K562 (cell line): Measurements from ENCODE around the gene PAFAH2. TPM values are rescaled to one million over a fixed set of nuclear protein-coding genes. Genes with fewer than 3 reads are reported as not detected.
A peak's percentile ranks its signal among the peaks of the same experiment; 100 is the strongest.

Source experiments
- ARID3A ChIP-seq: IDR thresholded peaks from 2 replicates; pipeline ENCODE4 v1.6.1; 2012; ENCODE audit warnings: low read depth, low read length, improper control_type of control experiment, borderline replicate concordance
- CBX2 ChIP-seq: fragments of 200-600 bp; sonication (generic); IDR thresholded peaks from one replicate; pipeline ENCODE4 v1.6.1; 2012; ENCODE audit warnings: mild to moderate bottlenecking, low read length, inconsistent platforms; ENCODE audit not compliant: insufficient read depth, poor library complexity, severe bottlenecking
- CTCFL ChIP-seq: IDR thresholded peaks from 2 replicates; pipeline ENCODE4 v1.6.1; 2011; ENCODE audit warnings: borderline replicate concordance, low read depth, mild to moderate bottlenecking, moderate library complexity, low read length; ENCODE audit not compliant: insufficient read depth, poor library complexity, severe bottlenecking
- E2F4 ChIP-seq: sonication (generic); formaldehyde crosslinking; IDR thresholded peaks from 2 replicates; pipeline ENCODE4 v1.8.0; 2022; ENCODE audit warnings: mild to moderate bottlenecking, low read depth, missing genetic modification reagents
- E4F1 ChIP-seq: fragments of 250-450 bp; sonication (Bioruptor Pico); IDR thresholded peaks from 2 replicates; pipeline ENCODE4 v1.5.0; 2021; ENCODE audit warnings: mild to moderate bottlenecking, borderline replicate concordance
- FOXM1 ChIP-seq, 2 experiments: fragments of 450-650 bp in 1 of 2; sonication (generic) in 1 of 2; formaldehyde crosslinking in 1 of 2; IDR thresholded peaks; 2 replicates each; pipeline versions ENCODE4 v1.6.1 to v1.9.0; 2017 to 2022; ENCODE audit warnings: low read depth in 2 of 2, mild to moderate bottlenecking in 2 of 2, missing genetic modification reagents in 1 of 2, moderate library complexity in 1 of 2
- FOXP1 ChIP-seq: sonication (generic); formaldehyde crosslinking; IDR thresholded peaks from 2 replicates; pipeline ENCODE4 v1.8.0; 2022; ENCODE audit warnings: mild to moderate bottlenecking, missing genetic modification reagents
- MCM2 ChIP-seq: fragments of 450-650 bp; IDR thresholded peaks from 2 replicates; pipeline ENCODE4 v1.6.1; 2017; ENCODE audit warnings: low read depth, mild to moderate bottlenecking
- MED1 ChIP-seq: sonication (generic); formaldehyde crosslinking; IDR thresholded peaks from 2 replicates; pipeline ENCODE4 v1.8.1; 2023; ENCODE audit warnings: missing genetic modification reagents, borderline replicate concordance
- NBN ChIP-seq: fragments of 450-650 bp; IDR thresholded peaks from 2 replicates; pipeline ENCODE4 v1.6.1; 2016; ENCODE audit warnings: low read depth, mild to moderate bottlenecking
- PATZ1 ChIP-seq: fragments of 250-450 bp; sonication (Bioruptor Pico); IDR thresholded peaks from 2 replicates; pipeline ENCODE4 v1.5.0; 2020; ENCODE audit warnings: mild to moderate bottlenecking, borderline replicate concordance
- TCF7 ChIP-seq: sonication (generic); IDR thresholded peaks from 2 replicates; pipeline ENCODE4 v1.6.1; 2016; ENCODE audit warnings: antibody characterized with exemption, borderline replicate concordance
- U2AF2 ChIP-seq: fragments of 200-400 bp; formaldehyde crosslinking; optimal IDR thresholded peaks from 2 replicates; pipeline ENCODE3; 2017; ENCODE audit warnings: low read depth, mild to moderate bottlenecking, low read length
- ZBTB17 ChIP-seq: fragments of 450-650 bp; formaldehyde crosslinking; IDR thresholded peaks from 2 replicates; pipeline ENCODE4 v1.4.0; 2020; ENCODE audit warnings: mild to moderate bottlenecking
- ZNF79 ChIP-seq: fragments of 250-450 bp; sonication (Bioruptor Pico); IDR thresholded peaks from 2 replicates; pipeline ENCODE4 v1.4.0; 2020; ENCODE audit warnings: low read depth, mild to moderate bottlenecking, moderate library complexity
- polyA plus RNA-seq, 8 experiments: library from polyadenylated mRNA; depleted of rRNA in 4 of 8; stranded (reverse) in 5 of 8; unstranded in 3 of 8; fragments of >200 nt; fragmentation: Nextera tagmentation in 2 of 8; fragmentation: Illumina TruSeq in 1 of 8; extraction: Ambion mirVana in 2 of 8; extraction: Trizol in 1 of 8; gene quantifications; 2 replicates each; pipeline versions ENCODE4 v1.2.1 to v1.2.3, GENCODE V29; 2011 to 2014; ENCODE audit warnings: inconsistent platforms in 1 of 8, missing spikeins in 1 of 8
- total RNA-seq, 7 experiments: library from RNA; depleted of rRNA in 6 of 7; stranded (reverse); fragments of >200 nt in 6 of 7; fragmentation: Illumina TruSeq in 2 of 7; extraction: Trizol in 2 of 7; gene quantifications; 2 replicates each; pipeline versions ENCODE4 v1.2.1 to v1.2.3, GENCODE V29; 2011 to 2021; ENCODE audit warnings: low replicate concordance in 1 of 7

Gene PAFAH2
- total and polyA plus RNA-seq, 9 of the 15 experiments (the other 6 are each of a cell fraction or from before 2014, with no cell fraction given) = 4.2 to 10.9 (median 6.8) TPM

- TF ChIP-seq TCF7 (no peak), NBN (no peak), ZNF79 (no peak), ZBTB17 (CRISPR knock-in tag) (no peak), ARID3A (no peak), U2AF2 (no peak), MCM2 (no peak), CBX2 (no peak), FOXP1 (CRISPR knock-in tag) (peak; percentile 54; the same call in 1 of the 2 replicates), MED1 (CRISPR knock-in tag) (no peak), E4F1 (CRISPR knock-in tag) (no peak), CTCFL (peak; percentile 56), FOXM1 (IDR thresholded peaks at IDR 0.05; ENCODE audit: low read depth) (no peak), FOXM1 (CRISPR knock-in tag; IDR thresholded peaks at IDR 0.05; ENCODE audit: low read depth) (no peak), E2F4 (CRISPR knock-in tag) (no peak), PATZ1 (no peak)
These were observed 38.3 kb upstream of the PAFAH2 start (continued) for GRCh38 chr1:26035959-26036755.
